GM12874 (cell line): ENCODE measurements around the gene CEL.

Experiments used
- TF ChIP-seq, protein P1 (sequence below): IDR thresholded peaks from 2 replicates; pipeline ENCODE4 v1.5.1; 2011; ENCODE audit warnings: low read depth, mild to moderate bottlenecking, control low read depth, low read length, moderate library complexity; ENCODE audit not compliant: insufficient read depth

CEL gene

DNA sequence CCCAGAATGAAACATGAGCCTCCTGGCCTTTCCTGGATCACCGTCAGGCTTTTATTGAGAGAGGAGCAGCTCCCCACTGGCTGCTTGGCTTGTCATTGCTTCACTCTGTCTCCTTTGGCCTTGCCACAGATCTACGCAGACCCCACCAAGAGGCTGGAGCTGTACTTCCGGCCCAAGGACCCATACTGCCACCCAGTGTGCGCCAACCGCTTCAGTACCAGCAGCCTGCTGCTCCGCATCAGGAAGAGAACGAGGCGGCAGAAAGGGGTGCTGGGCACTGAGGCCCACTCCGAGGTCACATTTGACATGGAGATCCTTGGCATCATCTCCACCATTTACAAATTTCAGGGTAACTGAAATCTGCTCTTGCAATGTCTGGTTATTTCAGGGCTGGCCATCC, 19.8 kb upstream of the CEL start:
- TF ChIP-seq, protein P1, sequence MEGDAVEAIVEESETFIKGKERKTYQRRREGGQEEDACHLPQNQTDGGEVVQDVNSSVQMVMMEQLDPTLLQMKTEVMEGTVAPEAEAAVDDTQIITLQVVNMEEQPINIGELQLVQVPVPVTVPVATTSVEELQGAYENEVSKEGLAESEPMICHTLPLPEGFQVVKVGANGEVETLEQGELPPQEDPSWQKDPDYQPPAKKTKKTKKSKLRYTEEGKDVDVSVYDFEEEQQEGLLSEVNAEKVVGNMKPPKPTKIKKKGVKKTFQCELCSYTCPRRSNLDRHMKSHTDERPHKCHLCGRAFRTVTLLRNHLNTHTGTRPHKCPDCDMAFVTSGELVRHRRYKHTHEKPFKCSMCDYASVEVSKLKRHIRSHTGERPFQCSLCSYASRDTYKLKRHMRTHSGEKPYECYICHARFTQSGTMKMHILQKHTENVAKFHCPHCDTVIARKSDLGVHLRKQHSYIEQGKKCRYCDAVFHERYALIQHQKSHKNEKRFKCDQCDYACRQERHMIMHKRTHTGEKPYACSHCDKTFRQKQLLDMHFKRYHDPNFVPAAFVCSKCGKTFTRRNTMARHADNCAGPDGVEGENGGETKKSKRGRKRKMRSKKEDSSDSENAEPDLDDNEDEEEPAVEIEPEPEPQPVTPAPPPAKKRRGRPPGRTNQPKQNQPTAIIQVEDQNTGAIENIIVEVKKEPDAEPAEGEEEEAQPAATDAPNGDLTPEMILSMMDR: no peak

DNA sequence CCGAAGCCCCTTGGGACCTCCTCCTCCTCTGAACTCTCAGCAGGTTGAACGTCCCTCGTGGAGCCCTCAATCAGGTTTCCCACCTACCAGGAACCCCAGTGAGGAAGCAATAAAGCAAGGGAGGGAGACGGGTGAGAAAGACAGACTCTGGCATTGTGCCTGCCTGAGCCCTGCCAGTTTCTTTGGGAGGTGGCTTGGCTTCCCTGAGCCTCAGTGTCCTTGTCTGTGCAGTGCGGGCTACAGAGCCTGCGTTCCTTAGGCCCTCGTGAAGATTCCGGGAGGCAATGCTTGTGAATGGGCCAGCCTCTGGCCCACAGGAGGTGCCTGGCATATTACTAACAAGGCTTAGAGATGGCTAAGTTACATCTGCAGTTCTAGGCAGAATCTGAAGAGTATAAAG, 19.1 kb upstream of the CEL start:
- TF ChIP-seq, protein P1: no peak

DNA sequence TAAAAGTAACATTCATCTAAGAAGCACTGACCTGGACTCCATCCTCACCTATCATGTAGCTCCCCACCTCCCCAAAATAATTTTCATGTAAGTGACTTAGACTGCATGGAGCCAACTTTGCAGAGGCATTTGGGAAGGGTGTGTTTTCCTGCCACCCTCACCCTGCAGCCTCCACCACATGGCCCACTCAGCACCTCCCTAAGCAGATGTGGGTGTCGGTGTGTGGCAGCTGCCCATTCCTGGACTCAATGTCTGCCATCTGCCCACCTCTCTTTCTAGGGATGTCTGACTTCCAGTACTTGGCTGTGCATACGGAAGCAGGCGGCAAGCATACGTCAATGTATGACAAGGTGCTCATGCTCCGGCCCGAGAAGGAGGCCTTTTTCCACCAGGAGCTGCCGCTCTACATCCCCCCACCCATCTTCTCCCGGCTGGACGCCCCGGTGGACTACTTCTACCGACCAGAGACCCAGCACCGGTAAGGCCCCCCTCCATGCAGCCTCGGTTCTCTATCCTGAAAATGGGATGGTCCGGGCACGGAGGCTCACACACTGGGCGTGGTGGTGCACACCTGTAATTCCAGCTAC, 18.2 kb upstream of the CEL start:
- TF ChIP-seq, protein P1: no peak

DNA sequence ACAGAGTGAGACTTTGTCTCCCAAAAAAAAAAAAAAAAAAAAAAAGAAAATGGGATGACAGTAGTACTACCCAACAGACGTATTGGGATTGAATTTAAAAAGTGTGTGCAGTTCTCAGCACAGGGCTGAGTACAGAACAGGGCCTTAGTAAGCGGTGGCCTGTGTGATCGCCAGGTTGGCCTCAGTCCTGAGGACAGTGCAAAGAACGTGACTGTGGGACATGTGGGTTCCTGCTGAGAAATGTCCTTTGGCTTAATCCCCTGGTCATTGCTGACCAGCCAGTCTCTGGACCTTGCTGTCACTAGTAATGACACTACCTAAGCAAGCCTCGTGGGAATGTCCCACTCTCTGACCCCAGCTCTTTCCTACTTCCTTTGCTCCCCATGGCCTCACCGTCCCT, 17.7 kb upstream of the CEL start:
- TF ChIP-seq, protein P1: no peak

DNA sequence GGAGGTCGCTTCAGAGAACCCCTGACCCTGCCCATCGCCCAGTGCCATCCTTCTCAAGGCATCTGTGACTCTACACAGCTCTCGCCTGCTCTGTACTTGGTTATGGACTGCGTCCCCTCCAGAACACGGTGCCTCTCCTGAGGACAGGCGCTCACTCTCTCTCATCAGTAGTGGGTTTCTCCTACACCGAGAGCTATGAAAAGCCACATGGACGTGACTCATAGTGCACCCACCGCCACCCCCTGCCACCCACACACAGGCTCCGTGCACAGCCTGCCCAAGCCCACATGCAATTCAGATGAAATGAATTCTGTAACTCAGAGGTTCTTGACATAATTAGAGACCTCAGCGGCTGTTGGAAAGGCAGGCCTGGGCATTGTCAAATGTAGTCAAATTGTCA, 17.1 kb upstream of the CEL start:
- TF ChIP-seq, protein P1: no peak

DNA sequence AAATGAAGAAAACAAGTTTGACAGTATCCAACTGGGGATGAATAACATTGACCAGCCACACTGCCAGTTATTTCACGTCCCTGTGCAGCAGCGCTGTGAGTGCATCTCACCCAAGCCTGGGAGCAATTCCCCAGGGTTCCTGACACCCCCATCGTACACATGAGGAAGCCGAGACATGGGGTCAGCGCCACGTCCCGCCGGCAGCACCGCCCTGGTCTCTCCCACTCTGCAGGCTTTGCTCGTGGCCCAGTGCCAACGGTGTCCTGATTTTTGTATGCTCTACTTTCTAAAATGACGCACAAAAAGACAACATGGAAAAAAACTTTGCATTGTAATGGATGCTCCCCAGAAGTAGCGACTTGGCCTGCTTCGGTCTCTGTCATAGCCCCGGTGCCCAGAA, 16.6 kb upstream of the CEL start:
- TF ChIP-seq, protein P1: no peak

DNA sequence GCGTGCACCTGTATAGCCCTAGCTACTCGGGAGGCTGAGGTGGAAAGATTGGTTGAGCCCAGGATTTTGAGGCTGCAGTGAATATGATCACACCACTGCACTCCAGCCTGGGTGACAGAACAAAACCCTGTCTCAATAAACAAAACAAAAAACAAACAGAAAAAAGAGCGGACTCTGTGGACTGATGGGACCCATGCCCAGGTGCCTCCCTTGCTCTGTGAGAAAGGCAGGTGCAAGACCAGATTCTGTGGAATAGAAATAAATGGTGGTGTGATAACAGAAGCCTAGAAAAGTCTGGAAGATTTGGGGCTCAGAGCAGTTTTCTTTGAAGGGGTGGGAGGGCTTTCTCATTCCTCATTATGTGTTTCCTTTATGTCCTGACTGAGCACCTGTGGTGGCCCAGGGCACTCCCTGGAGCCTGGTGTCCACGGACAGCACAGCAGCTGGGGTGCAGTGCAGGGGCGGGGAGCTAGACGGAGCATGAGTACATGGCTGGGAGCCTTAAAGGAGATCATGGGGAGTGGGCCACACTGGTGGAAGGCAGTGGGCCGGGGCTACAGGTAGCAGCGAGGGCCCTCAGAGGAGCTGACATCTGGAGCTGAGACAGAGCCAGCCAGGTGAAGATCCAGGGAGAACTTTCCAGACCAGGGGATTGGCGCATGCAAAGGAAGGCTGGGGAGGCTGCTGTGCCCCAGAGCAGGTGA, 15.4 kb upstream of the CEL start:
- TF ChIP-seq, protein P1: no peak
